Liver (tissue), 9 donors: ENCODE data around the gene GMPR. TPM values are rescaled to one million over a fixed set of nuclear protein-coding genes. Genes with fewer than 3 reads are reported as not detected.

Source experiments
- DNase-seq: peaks from one replicate; pipeline ENCODE4 v3.0.0-alpha.2; 2017; ENCODE audit warnings: low spot score
- H3K27ac ChIP-seq, 2 donors: one replicate each; pipeline ENCODE4 v1.7.0; 2013; ENCODE audit warnings: inconsistent platforms in 2 of 2, low read length in 2 of 2, control low read depth in 1 of 2, low read depth in 1 of 2, mild to moderate bottlenecking in 1 of 2
- H3K27me3 ChIP-seq, 4 donors: one replicate each; pipeline versions ENCODE4 v1.6.1 to v1.7.0; 2013; ENCODE audit warnings: low read length in 3 of 4, inconsistent platforms in 1 of 4, mild to moderate bottlenecking in 1 of 4, moderate library complexity in 1 of 4; ENCODE audit not compliant: control insufficient read depth in 4 of 4, insufficient read depth in 4 of 4
- H3K36me3 ChIP-seq, 4 donors: one replicate each; pipeline versions ENCODE4 v1.6.1 to v1.7.0; 2013; ENCODE audit warnings: low read length in 3 of 4, mild to moderate bottlenecking in 3 of 4, low read depth in 1 of 4, moderate library complexity in 1 of 4; ENCODE audit not compliant: control insufficient read depth in 4 of 4, insufficient read depth in 3 of 4
- H3K4me1 ChIP-seq, 4 donors: one replicate each; pipeline versions ENCODE4 v1.6.1 to v1.7.0; 2013; ENCODE audit warnings: low read length in 3 of 4, mild to moderate bottlenecking in 3 of 4, moderate library complexity in 1 of 4; ENCODE audit not compliant: control insufficient read depth in 4 of 4, insufficient read depth in 4 of 4
- H3K4me3 ChIP-seq, 3 donors: one replicate each; pipeline versions ENCODE4 v1.6.1 to v1.7.0; 2013; ENCODE audit warnings: low read length in 3 of 3, control low read depth in 1 of 3, low read depth in 1 of 3, mild to moderate bottlenecking in 1 of 3
- H3K9ac ChIP-seq, 2 donors: one replicate each; pipeline ENCODE4 v1.7.0; 2013; ENCODE audit warnings: low read length in 2 of 2, mild to moderate bottlenecking in 2 of 2, moderate library complexity in 2 of 2, control low read depth in 1 of 2, low read depth in 1 of 2
- H3K9me3 ChIP-seq, 4 donors: one replicate each; pipeline versions ENCODE4 v1.6.1 to v1.7.0; 2013; ENCODE audit warnings: low read length in 3 of 4; ENCODE audit not compliant: control insufficient read depth in 4 of 4
- ATF3 ChIP-seq: IDR thresholded peaks from 2 replicates; pipeline ENCODE4 v1.6.1; 2016; ENCODE audit warnings: antibody characterized with exemption
- FOXA2 ChIP-seq: IDR thresholded peaks from 2 replicates; pipeline ENCODE4 v1.6.1; 2016; ENCODE audit warnings: antibody characterized with exemption
- MAX ChIP-seq: IDR thresholded peaks from 2 replicates; pipeline ENCODE4 v1.6.1; 2016; ENCODE audit warnings: antibody characterized with exemption
- RAD21 ChIP-seq, 2 donors: IDR thresholded peaks; 2 replicates each; pipeline ENCODE4 v1.6.1; 2016; ENCODE audit warnings: antibody characterized with exemption in 2 of 2, mild to moderate bottlenecking in 2 of 2
- RXRA ChIP-seq, 2 donors: IDR thresholded peaks; 2 replicates each; pipeline ENCODE4 v1.6.1; 2017 to 2018; ENCODE audit warnings: antibody characterized with exemption in 2 of 2, mild to moderate bottlenecking in 1 of 2
- SP1 ChIP-seq: IDR thresholded peaks from 2 replicates; pipeline ENCODE4 v1.6.1; 2018; ENCODE audit warnings: antibody characterized with exemption, mild to moderate bottlenecking
- YY1 ChIP-seq: IDR thresholded peaks from 2 replicates; pipeline ENCODE4 v1.6.1; 2016; ENCODE audit warnings: antibody characterized with exemption, mild to moderate bottlenecking
- WGBS: extraction: QIAGEN DNeasy Blood & Tissue Kit; methylation state at CpG from one replicate; pipeline ENCODE4 v1.1.7; 2013; 5-methylcytosine and 5-hydroxymethylcytosine counted together
- polyA plus RNA-seq, 2 donors: library from polyadenylated mRNA; stranded (reverse) in 1 of 2; unstranded in 1 of 2; fragments of 200-250 nt in 1 of 2; fragments of >200 nt in 1 of 2; fragmentation: Nextera tagmentation in 1 of 2; extraction: Ambion mirVana in 1 of 2; gene quantifications; one replicate each; pipeline versions ENCODE4 v1.2.1 to v1.2.3, GENCODE V29; 2013 to 2015
- total RNA-seq, 2 donors: library from RNA; depleted of rRNA; stranded (reverse); fragments of >200 nt; gene quantifications; one replicate each; pipeline ENCODE4 v1.2.3, GENCODE V29; 2014
- TF ChIP-seq, protein P1 (sequence below): IDR thresholded peaks from 2 replicates; pipeline ENCODE4 v1.6.1; 2016; ENCODE audit warnings: antibody characterized with exemption, mild to moderate bottlenecking
- donor health status: healthy.
- donor health status: healthy.
- donor health status: healthy.
- donor health status: healthy.
- donor health status: healthy.

The GMPR gene
- total and polyA plus RNA-seq, 4 donors: 2.1 to 50.2 (median 4.2) TPM

DNA sequence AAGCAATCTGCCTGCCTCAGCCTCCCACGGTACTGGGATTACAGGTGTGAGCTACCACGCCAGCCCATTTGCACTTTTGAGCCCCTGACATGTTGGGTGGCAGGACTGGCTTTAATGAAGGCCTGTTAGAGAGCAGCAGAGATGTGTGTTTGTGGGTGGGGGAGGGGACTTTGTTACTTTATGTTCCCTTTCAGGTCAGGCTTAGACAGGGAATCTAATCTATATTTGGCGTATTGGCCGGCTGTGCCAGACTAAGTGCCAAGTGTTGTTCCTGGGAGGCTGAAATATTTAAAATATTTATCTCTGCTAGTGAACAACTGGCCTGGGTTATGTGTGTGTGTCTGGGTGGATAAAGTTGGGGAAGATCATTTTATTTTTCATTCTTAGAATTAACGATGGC, 6.1 kb downstream of the GMPR start (continued):
- TF ChIP-seq RAD21 (IDR thresholded peaks at IDR 0.05): no peak
- no peak for TF ChIP-seq MAX
- TF ChIP-seq SP1: no peak
- no peak for TF ChIP-seq RXRA (IDR thresholded peaks at IDR 0.05)

- Histone ChIP-seq H3K9ac (no peak overlapping the region), H3K36me3 (no peaks in the 10 kb centered on the region), H3K9me3 (no peaks in the 10 kb centered on the region), H3K27me3 (no peaks in the 10 kb centered on the region), H3K27ac (no peak overlapping the region), H3K4me3 (no peak overlapping the region), H3K4me1 (peaks cover 0 to 11% (median 1%) of the 10 kb centered on the region in 4 donors)
- no peak for DNase-seq
- 69% methylated on average over 10 of the region's 10 CpGs for WGBS
- no peak for TF ChIP-seq ATF3
- peak; percentile 21 for TF ChIP-seq YY1
Observed at GRCh38 chr6:16244869-16245451, 6.6 kb downstream of the GMPR start.

- no peaks in the 10 kb centered on the region for H3K9me3 ChIP-seq
- WGBS: 95% methylated on average over 7 of the region's 7 CpGs
- TF ChIP-seq MAX (no peak), FOXA2 (no peak), RXRA (IDR thresholded peaks at IDR 0.05) (no peak)
- TF ChIP-seq, protein P1, sequence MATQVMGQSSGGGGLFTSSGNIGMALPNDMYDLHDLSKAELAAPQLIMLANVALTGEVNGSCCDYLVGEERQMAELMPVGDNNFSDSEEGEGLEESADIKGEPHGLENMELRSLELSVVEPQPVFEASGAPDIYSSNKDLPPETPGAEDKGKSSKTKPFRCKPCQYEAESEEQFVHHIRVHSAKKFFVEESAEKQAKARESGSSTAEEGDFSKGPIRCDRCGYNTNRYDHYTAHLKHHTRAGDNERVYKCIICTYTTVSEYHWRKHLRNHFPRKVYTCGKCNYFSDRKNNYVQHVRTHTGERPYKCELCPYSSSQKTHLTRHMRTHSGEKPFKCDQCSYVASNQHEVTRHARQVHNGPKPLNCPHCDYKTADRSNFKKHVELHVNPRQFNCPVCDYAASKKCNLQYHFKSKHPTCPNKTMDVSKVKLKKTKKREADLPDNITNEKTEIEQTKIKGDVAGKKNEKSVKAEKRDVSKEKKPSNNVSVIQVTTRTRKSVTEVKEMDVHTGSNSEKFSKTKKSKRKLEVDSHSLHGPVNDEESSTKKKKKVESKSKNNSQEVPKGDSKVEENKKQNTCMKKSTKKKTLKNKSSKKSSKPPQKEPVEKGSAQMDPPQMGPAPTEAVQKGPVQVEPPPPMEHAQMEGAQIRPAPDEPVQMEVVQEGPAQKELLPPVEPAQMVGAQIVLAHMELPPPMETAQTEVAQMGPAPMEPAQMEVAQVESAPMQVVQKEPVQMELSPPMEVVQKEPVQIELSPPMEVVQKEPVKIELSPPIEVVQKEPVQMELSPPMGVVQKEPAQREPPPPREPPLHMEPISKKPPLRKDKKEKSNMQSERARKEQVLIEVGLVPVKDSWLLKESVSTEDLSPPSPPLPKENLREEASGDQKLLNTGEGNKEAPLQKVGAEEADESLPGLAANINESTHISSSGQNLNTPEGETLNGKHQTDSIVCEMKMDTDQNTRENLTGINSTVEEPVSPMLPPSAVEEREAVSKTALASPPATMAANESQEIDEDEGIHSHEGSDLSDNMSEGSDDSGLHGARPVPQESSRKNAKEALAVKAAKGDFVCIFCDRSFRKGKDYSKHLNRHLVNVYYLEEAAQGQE: no peak
Observed at GRCh38 chr6:16248271-16248853, 10.0 kb downstream of the GMPR start.

DNA sequence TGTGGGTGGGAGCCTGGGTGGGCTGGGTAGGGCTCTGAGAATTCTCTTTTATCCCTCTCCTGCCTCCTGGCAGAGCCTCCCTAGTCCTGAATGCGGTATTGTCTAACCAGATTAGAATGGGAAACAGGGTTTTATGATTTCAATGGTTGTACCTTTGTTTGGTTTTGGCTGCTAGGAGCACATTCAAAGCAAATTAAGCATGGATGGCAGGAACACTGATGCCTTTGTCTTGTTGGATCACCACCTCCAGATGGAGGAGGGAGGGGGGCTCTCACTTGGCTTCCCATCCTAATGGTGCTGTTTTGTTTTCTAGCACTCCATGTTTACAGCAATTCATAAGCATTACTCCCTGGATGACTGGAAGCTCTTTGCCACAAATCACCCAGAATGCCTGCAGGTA, 11.6 kb downstream of the GMPR start:
- DNase-seq: no peak
- Histone ChIP-seq H3K9ac (no peak overlapping the region), H3K27ac (no peak overlapping the region), H3K36me3 (peaks cover 0 to 2% (median 0%) of the 10 kb centered on the region in 4 donors), H3K4me3 (no peak overlapping the region), H3K27me3 (no peaks in the 10 kb centered on the region), H3K4me1 (peaks cover 0 to 2% (median 0%) of the 10 kb centered on the region in 4 donors), H3K9me3 (no peaks in the 10 kb centered on the region)
- TF ChIP-seq, protein P1: no peak
- no peak for TF ChIP-seq RAD21 (IDR thresholded peaks at IDR 0.05)
- 91% methylated on average over 1 of the region's 1 CpG for WGBS

More at GRCh38 chr6:16248271-16248853, 10.0 kb downstream of the GMPR start:
- Histone ChIP-seq H3K27ac (no peak overlapping the region), H3K4me3 (no peak overlapping the region), H3K27me3 (no peaks in the 10 kb centered on the region), H3K9ac (no peak overlapping the region), H3K36me3 (peaks cover 0 to 2% (median 0%) of the 10 kb centered on the region in 4 donors), H3K4me1 (peaks cover 0 to 11% (median 1%) of the 10 kb centered on the region in 4 donors)
- no peak for DNase-seq
